HAP-1 (cell line): ENCODE results near the gene KRT3.
"Not testable (repeated sequence)": the region's sequence is repeated elsewhere in the genome, so short reads cannot be mapped to it uniquely, and the experiment has no call there.

Experiments
- DNase-seq, 2 experiments: peaks; one replicate each; pipeline ENCODE4 v3.0.0-alpha.2; 2016 to 2020; ENCODE audit warnings: low spot score in 2 of 2
- H3K27me3 ChIP-seq: fragments of 250-450 bp; sonication (Bioruptor Pico); 2 replicates; pipeline ENCODE4 v1.5.1; 2020; ENCODE audit warnings: low read depth, mild to moderate bottlenecking, moderate library complexity
- H3K36me3 ChIP-seq: fragments of 250-450 bp; sonication (Bioruptor Pico); replicated peaks from 2 replicates; pipeline ENCODE4 v1.5.1; 2020; ENCODE audit warnings: mild to moderate bottlenecking
- H3K4me1 ChIP-seq: fragments of 250-450 bp; sonication (Bioruptor Pico); 2 replicates; pipeline ENCODE4 v1.5.1; 2020; ENCODE audit warnings: mild to moderate bottlenecking
- H3K4me3 ChIP-seq: fragments of 250-450 bp; sonication (Bioruptor Pico); 2 replicates; pipeline ENCODE4 v1.5.1; 2020; ENCODE audit warnings: mild to moderate bottlenecking, moderate library complexity
- H3K9me3 ChIP-seq: fragments of 250-450 bp; sonication (Bioruptor Pico); 2 replicates; pipeline ENCODE4 v1.5.1; 2020; ENCODE audit warnings: mild to moderate bottlenecking, moderate library complexity
- in situ Hi-C: fragments of 300-500 bp; cut with MboI; formaldehyde crosslinking; loops from 3 replicates; pipeline ENCODE4 v1.14.3; 2020; ENCODE audit warnings: low sequenced_read_pairs, inconsistent platforms, mixed read lengths

The KRT3 gene

GRCh38 chr12:52768479-52769200 lies 27.3 kb downstream of the KRT3 start:
- no peak for DNase-seq
- no peaks in the 10 kb centered on the region for H3K9me3 ChIP-seq
- H3K27me3 ChIP-seq, result peaks cover 5% of the 10 kb centered on the region; the same call in 1 of the 2 replicates
- no peak overlapping the region for H3K4me3 ChIP-seq
- no peaks in the 10 kb centered on the region for H3K36me3 ChIP-seq
- in situ Hi-C loops, result no loop called here
- H3K4me1 ChIP-seq, result no peaks in the 10 kb centered on the region; the same call in 1 of the 2 replicates

DNA sequence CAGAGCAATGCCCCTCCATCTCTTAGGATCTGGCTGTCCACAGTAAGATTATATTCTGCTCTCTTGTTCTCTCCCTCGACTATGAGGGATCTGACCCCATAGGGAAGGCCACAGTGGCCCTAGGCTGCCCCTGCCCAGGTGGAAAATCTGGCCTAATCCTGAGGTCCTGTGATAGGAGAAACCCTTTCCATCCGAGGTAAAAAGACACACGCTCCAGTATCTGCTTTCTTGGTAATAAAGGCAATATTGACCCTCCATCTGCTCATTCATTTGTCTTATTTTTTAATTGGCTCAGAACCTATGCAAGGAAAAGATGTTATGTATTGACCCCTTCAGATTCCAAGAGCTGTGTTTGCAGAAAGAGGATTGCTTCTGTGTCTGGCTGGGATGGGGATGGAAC lies 28.5 kb downstream of the KRT3 start:
- Histone ChIP-seq H3K27me3 (0 out of 2 replicates have a peak, but pooled peaks cover 3% of the 10 kb centered on the region), H3K4me3 (no peak overlapping the region), H3K36me3 (no peaks in the 10 kb centered on the region), H3K4me1 (no peaks in the 10 kb centered on the region; the same call in 1 of the 2 replicates), H3K9me3 (no peaks in the 10 kb centered on the region)
- DNase-seq, result no peak
- in situ Hi-C loops, result no loop called here

GRCh38 chr12:52767020-52767379 lies 28.9 kb downstream of the KRT3 start:
- in situ Hi-C loops, result no loop called here
- DNase-seq, result no peak
- no peaks in the 10 kb centered on the region for H3K36me3 ChIP-seq
- no peaks in the 10 kb centered on the region; the same call in 1 of the 2 replicates for H3K4me1 ChIP-seq
- H3K4me3 ChIP-seq, result no peak overlapping the region
- H3K9me3 ChIP-seq, result no peaks in the 10 kb centered on the region
- H3K27me3 ChIP-seq, result 0 out of 2 replicates have a peak, but pooled peaks cover 3% of the 10 kb centered on the region

GRCh38 chr12:52766351-52767019 lies 29.4 kb downstream of the KRT3 start:
- no peak for DNase-seq
- in situ Hi-C loops, result no loop called here

DNA sequence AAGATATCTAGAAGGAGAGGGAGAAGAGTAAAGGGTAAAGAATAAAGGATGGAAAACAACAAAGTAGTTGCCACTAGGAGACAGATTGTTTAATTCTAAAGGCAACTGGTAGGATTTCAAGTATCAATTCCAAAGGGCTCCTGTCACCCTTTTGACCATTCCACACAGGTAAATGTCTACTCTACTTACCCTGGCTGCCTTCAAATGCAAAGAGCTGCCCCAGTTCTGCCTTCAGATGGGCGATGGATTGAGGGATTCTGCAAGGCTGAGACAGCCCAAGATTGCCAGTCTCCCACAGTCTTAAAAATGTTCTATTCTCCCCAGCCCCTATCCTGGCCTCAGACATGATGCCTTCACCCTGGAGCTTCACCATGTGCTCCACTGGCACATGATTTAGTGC lies 30.2 kb downstream of the KRT3 start:
- in situ Hi-C loops, result no loop called here
- 0 out of 2 replicates have a peak, but pooled peaks cover 3% of the 10 kb centered on the region for H3K27me3 ChIP-seq
- DNase-seq, result no peak
- no peaks in the 10 kb centered on the region for H3K9me3 ChIP-seq
- H3K4me3 ChIP-seq, result no peak overlapping the region
- H3K4me1 ChIP-seq, result no peaks in the 10 kb centered on the region; the same call in 1 of the 2 replicates
- H3K36me3 ChIP-seq, result no peaks in the 10 kb centered on the region

More at GRCh38 chr12:52766351-52767019, 29.4 kb downstream of the KRT3 start:
- no peaks in the 10 kb centered on the region for H3K36me3 ChIP-seq
- H3K4me3 ChIP-seq, result no peak overlapping the region
- H3K27me3 ChIP-seq, result 0 out of 2 replicates have a peak, but pooled peaks cover 3% of the 10 kb centered on the region
- no peaks in the 10 kb centered on the region for H3K9me3 ChIP-seq
- no peaks in the 10 kb centered on the region; the same call in 1 of the 2 replicates for H3K4me1 ChIP-seq

DNA sequence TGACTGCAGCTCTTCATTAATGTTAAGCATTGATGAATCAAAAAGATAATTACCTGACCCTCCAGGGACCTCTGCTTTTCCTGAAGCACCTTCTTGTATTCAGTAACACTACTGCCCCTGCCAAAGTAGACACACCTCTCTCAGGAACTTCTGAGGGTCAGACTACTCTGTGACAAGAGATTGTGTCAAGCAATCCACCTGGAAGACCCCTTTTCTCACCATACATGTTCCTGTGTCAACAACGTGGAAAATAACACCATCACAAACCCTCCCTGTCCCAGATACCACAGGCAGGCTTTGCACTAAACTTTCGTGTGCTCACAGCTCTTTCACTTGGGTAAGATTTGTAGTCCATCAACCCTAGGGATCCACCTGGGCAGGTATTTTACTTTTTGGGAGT lies 31.9 kb downstream of the KRT3 start:
- Histone ChIP-seq H3K9me3 (no peaks in the 10 kb centered on the region), H3K4me3 (no peak overlapping the region), H3K4me1 (no peaks in the 10 kb centered on the region), H3K27me3 (0 out of 2 replicates have a peak, but pooled peaks cover 3% of the 10 kb centered on the region), H3K36me3 (no peaks in the 10 kb centered on the region)
- in situ Hi-C loops, result no loop called here
- DNase-seq, result no peak

- in situ Hi-C loops, result no loop called here
- Histone ChIP-seq H3K36me3 (no peaks in the 10 kb centered on the region), H3K27me3 (0 out of 2 replicates have a peak, but pooled peaks cover 3% of the 10 kb centered on the region), H3K9me3 (no peaks in the 10 kb centered on the region), H3K4me3 (no peak overlapping the region), H3K4me1 (no peaks in the 10 kb centered on the region)
- no peak for DNase-seq
These were observed 32.8 kb downstream of the KRT3 start for GRCh38 chr12:52763036-52763659.

- in situ Hi-C loops, result no loop called here
- DNase-seq, result no peak
- 0 out of 2 replicates have a peak, but pooled peaks cover 3% of the 10 kb centered on the region for H3K27me3 ChIP-seq
These were observed 34.1 kb downstream of the KRT3 start for GRCh38 chr12:52761802-52762201.

DNA sequence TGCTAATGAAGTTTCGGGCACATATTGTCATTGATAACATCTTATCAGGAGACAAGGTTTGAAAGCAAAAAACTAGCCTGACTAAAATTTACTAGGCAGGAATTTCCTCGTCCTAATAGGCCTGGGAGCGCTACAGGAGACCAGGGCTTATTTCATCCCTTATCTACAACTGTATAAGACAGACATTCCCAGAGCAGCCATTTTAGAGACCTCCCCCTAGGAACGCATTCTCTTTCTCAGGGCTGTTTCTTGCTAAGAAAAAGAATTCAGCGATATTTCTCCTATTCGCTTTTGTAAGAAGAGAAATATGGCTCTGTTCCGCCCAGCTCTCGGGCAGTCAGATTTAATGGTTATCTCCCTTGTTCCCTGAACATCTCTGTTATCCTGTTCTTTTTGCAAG lies 34.7 kb downstream of the KRT3 start:
- DNase-seq, H3K9me3 ChIP-seq, H3K4me1 ChIP-seq, H3K36me3 ChIP-seq, in situ Hi-C loops, H3K4me3 ChIP-seq, H3K27me3 ChIP-seq: not testable (repeated sequence)

More at GRCh38 chr12:52761802-52762201, 34.1 kb downstream of the KRT3 start:
- no peaks in the 10 kb centered on the region for H3K36me3 ChIP-seq
- H3K4me1 ChIP-seq, result no peaks in the 10 kb centered on the region
- no peaks in the 10 kb centered on the region for H3K9me3 ChIP-seq
- no peak overlapping the region for H3K4me3 ChIP-seq

- no peak for DNase-seq
These were observed 35.3 kb downstream of the KRT3 start for GRCh38 chr12:52760623-52761022.

DNA sequence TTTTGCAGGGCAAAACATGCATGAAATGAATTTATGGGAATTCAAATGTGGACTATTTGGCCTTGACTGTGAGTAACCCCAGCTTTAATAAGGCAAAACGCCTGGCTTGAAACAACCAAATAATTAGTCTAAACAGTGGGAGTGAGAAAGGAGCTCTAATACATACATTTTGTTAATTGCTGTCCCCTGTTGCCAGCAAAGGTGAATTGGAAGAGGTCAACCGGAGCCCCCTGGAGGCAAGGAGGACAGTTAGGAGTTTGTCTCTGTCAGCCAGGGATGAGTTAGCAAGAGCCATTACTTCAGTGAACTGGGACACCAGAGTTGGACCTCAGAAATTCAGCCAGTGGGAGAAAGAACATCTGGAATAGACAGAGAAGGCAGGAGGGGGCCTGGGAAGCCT lies 36.2 kb downstream of the KRT3 start:
- Histone ChIP-seq H3K9me3 (no peaks in the 10 kb centered on the region), H3K27me3 (no peaks in the 10 kb centered on the region), H3K4me3 (no peak overlapping the region), H3K36me3 (no peaks in the 10 kb centered on the region), H3K4me1 (no peaks in the 10 kb centered on the region)
- in situ Hi-C loops, result no loop called here
- no peak for DNase-seq

More at GRCh38 chr12:52760623-52761022, 35.3 kb downstream of the KRT3 start:
- Histone ChIP-seq H3K4me3 (no peak overlapping the region), H3K27me3 (0 out of 2 replicates have a peak, but pooled peaks cover 3% of the 10 kb centered on the region), H3K4me1 (no peaks in the 10 kb centered on the region), H3K9me3 (no peaks in the 10 kb centered on the region), H3K36me3 (no peaks in the 10 kb centered on the region)
- in situ Hi-C loops, result no loop called here

DNA sequence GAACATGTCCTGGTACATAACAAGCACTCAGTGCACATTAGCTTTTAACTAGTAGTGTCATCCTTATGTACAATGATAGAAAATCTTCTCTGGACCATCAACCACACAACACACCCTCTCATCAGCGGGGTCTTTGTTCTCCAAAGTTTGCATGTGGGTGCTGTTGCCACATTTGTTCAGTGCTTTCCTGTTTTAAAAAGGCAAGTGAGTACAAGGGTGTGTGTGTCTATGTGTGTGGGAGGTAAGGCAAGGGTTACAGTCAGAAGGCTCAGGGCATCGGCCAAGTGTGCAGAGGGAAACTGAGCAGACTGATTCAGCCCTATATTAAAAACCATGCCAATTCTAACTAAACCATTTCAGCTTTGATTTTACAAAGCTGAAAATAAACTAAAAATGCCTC lies 36.7 kb downstream of the KRT3 start:
- H3K4me3 ChIP-seq, result no peak overlapping the region
- H3K36me3 ChIP-seq, result no peaks in the 10 kb centered on the region
- H3K27me3 ChIP-seq, result no peaks in the 10 kb centered on the region
- in situ Hi-C loops, result no loop called here
- DNase-seq, result no peak
- H3K4me1 ChIP-seq, result no peaks in the 10 kb centered on the region
- no peaks in the 10 kb centered on the region for H3K9me3 ChIP-seq

DNA sequence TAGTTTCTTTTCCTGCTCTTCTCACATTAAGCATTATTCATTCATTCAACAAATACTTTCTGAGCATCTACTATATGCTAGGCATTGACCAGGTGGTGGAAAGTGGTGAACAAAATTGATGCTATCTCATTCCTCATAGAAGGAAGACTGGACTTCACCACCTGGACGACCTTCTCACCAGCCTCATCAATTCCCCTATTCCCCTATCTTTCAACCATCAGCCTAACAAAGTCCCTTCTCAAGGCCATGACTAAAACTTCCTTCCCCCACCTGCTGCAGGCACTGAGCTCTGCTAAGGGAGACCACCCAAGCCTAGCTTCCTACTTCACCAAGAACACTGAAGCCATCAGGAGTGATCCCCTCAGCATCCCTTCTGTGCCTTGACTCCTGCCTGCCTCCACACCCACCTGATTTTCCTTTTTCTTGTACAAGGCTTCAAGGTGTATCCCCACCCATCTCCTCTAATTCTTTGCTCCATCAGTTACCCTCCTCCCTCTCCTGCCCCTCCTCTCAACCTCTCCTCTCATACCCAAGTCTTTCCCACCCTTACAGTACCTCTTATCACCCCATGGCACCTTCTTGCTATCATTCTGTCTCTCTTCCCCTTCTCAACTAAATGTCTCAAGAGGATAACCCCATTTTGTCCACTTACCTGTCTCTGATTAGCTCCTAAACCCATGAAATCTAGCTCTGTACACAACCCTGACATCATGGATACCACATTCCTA lies 38.3 kb downstream of the KRT3 start:
- no peaks in the 10 kb centered on the region for H3K9me3 ChIP-seq
- DNase-seq, result no peak

More for the DNA sequence above, 38.3 kb downstream of the KRT3 start:
- Histone ChIP-seq H3K4me1 (no peaks in the 10 kb centered on the region), H3K27me3 (no peaks in the 10 kb centered on the region), H3K36me3 (no peaks in the 10 kb centered on the region), H3K4me3 (no peak overlapping the region)
- in situ Hi-C loops, result no loop called here
